ENCODE measurements around the gene ZNF469. TPM values are rescaled to one million over a fixed set of nuclear protein-coding genes. Genes with fewer than 3 reads are reported as not detected.

Gene ZNF469
- total RNA-seq, 1 donor from 2014 or later, result 0.59 TPM

- Mint-ChIP-seq H3K27me3 (ENCODE audit: low read depth) (peaks cover 16% of the 10 kb centered on the region), H3K4me1 (ENCODE audit: low read depth) (no peaks in the 10 kb centered on the region), H3K9me3 (no peaks in the 10 kb centered on the region), H3K27ac (no peak overlapping the region), H3K36me3 (ENCODE audit: low read depth) (no peaks in the 10 kb centered on the region), H3K4me3 (ENCODE audit: low read depth) (no peak overlapping the region)
- no peak for DNase-seq (ENCODE audit: low spot score)
- intact Hi-C loops (cut with micrococcal nuclease), result no loop called here
These were observed 5.3 kb downstream of the ZNF469 start for GRCh38 chr16:88387941-88388627.

GRCh38 chr16:88389191-88389590, 6.4 kb downstream of the ZNF469 start:
- Mint-ChIP-seq H3K4me1 (ENCODE audit: low read depth) (no peaks in the 10 kb centered on the region), H3K27ac (no peak overlapping the region), H3K27me3 (ENCODE audit: low read depth) (peaks cover 12% of the 10 kb centered on the region), H3K4me3 (ENCODE audit: low read depth) (no peak overlapping the region), H3K36me3 (ENCODE audit: low read depth) (no peaks in the 10 kb centered on the region), H3K9me3 (no peaks in the 10 kb centered on the region)
- no peak for DNase-seq (ENCODE audit: low spot score)
- intact Hi-C loops (cut with micrococcal nuclease), result no loop called here

GRCh38 chr16:88389621-88390160, 6.9 kb downstream of the ZNF469 start:
- peaks cover 7% of the 10 kb centered on the region for H3K27me3 Mint-ChIP-seq (ENCODE audit: low read depth)
- no peaks in the 10 kb centered on the region for H3K4me1 Mint-ChIP-seq (ENCODE audit: low read depth)
- no peak for DNase-seq (ENCODE audit: low spot score)
- H3K27ac Mint-ChIP-seq, result no peak overlapping the region
- H3K36me3 Mint-ChIP-seq (ENCODE audit: low read depth), result no peaks in the 10 kb centered on the region
- H3K9me3 Mint-ChIP-seq, result no peaks in the 10 kb centered on the region
- H3K4me3 Mint-ChIP-seq (ENCODE audit: low read depth), result no peak overlapping the region
- intact Hi-C loops (cut with micrococcal nuclease), result no loop called here

GRCh38 chr16:88390265-88390664, 7.5 kb downstream of the ZNF469 start:
- H3K9me3 Mint-ChIP-seq, result no peaks in the 10 kb centered on the region
- intact Hi-C loops (cut with micrococcal nuclease), result no loop called here
- no peak overlapping the region for H3K4me3 Mint-ChIP-seq (ENCODE audit: low read depth)

GRCh38 chr16:88390735-88391134, 8.0 kb downstream of the ZNF469 start:
- intact Hi-C loops (cut with micrococcal nuclease), result no loop called here
- Mint-ChIP-seq H3K4me1 (ENCODE audit: low read depth) (no peaks in the 10 kb centered on the region), H3K9me3 (no peaks in the 10 kb centered on the region), H3K36me3 (ENCODE audit: low read depth) (no peaks in the 10 kb centered on the region), H3K27me3 (ENCODE audit: low read depth) (no peaks in the 10 kb centered on the region), H3K27ac (no peak overlapping the region), H3K4me3 (ENCODE audit: low read depth) (no peak overlapping the region)
- no peak for DNase-seq (ENCODE audit: low spot score)

More at GRCh38 chr16:88390265-88390664, 7.5 kb downstream of the ZNF469 start:
- Mint-ChIP-seq H3K27ac (no peak overlapping the region), H3K4me1 (ENCODE audit: low read depth) (no peaks in the 10 kb centered on the region), H3K36me3 (ENCODE audit: low read depth) (no peaks in the 10 kb centered on the region), H3K27me3 (ENCODE audit: low read depth) (peaks cover 1% of the 10 kb centered on the region)
- no peak for DNase-seq (ENCODE audit: low spot score)

GRCh38 chr16:88391144-88391850, 8.5 kb downstream of the ZNF469 start:
- H3K9me3 Mint-ChIP-seq, result no peaks in the 10 kb centered on the region
- no peaks in the 10 kb centered on the region for H3K36me3 Mint-ChIP-seq (ENCODE audit: low read depth)

GRCh38 chr16:88392111-88392510, 9.4 kb downstream of the ZNF469 start:
- Mint-ChIP-seq H3K27ac (no peak overlapping the region), H3K36me3 (ENCODE audit: low read depth) (no peaks in the 10 kb centered on the region), H3K4me1 (ENCODE audit: low read depth) (no peaks in the 10 kb centered on the region), H3K27me3 (ENCODE audit: low read depth) (no peaks in the 10 kb centered on the region), H3K9me3 (no peaks in the 10 kb centered on the region), H3K4me3 (ENCODE audit: low read depth) (no peak overlapping the region)
- DNase-seq (ENCODE audit: low spot score), result no peak
- intact Hi-C loops (cut with micrococcal nuclease), result no loop called here

More at GRCh38 chr16:88391144-88391850, 8.5 kb downstream of the ZNF469 start:
- DNase-seq (ENCODE audit: low spot score), result no peak
- no peaks in the 10 kb centered on the region for H3K4me1 Mint-ChIP-seq (ENCODE audit: low read depth)
- no peaks in the 10 kb centered on the region for H3K27me3 Mint-ChIP-seq (ENCODE audit: low read depth)
- H3K4me3 Mint-ChIP-seq (ENCODE audit: low read depth), result no peak overlapping the region
- no peak overlapping the region for H3K27ac Mint-ChIP-seq
- intact Hi-C loops (cut with micrococcal nuclease), result no loop called here

- H3K4me3 Mint-ChIP-seq (ENCODE audit: low read depth), result no peak overlapping the region
- H3K36me3 Mint-ChIP-seq (ENCODE audit: low read depth), result no peaks in the 10 kb centered on the region
- H3K9me3 Mint-ChIP-seq, result no peaks in the 10 kb centered on the region
- intact Hi-C loops (cut with micrococcal nuclease), result no loop called here
- no peak overlapping the region for H3K27ac Mint-ChIP-seq
- no peak for DNase-seq (ENCODE audit: low spot score)
- H3K27me3 Mint-ChIP-seq (ENCODE audit: low read depth), result no peaks in the 10 kb centered on the region
- H3K4me1 Mint-ChIP-seq (ENCODE audit: low read depth), result no peaks in the 10 kb centered on the region
These were observed 9.9 kb downstream of the ZNF469 start for GRCh38 chr16:88392616-88393015.

- no peak overlapping the region for H3K4me3 Mint-ChIP-seq (ENCODE audit: low read depth)
- no peaks in the 10 kb centered on the region for H3K4me1 Mint-ChIP-seq (ENCODE audit: low read depth)
- no peaks in the 10 kb centered on the region for H3K27me3 Mint-ChIP-seq (ENCODE audit: low read depth)
- H3K36me3 Mint-ChIP-seq (ENCODE audit: low read depth), result no peaks in the 10 kb centered on the region
- no peaks in the 10 kb centered on the region for H3K9me3 Mint-ChIP-seq
- intact Hi-C loops (cut with micrococcal nuclease), result no loop called here
- H3K27ac Mint-ChIP-seq, result no peak overlapping the region
- no peak for DNase-seq (ENCODE audit: low spot score)
These were observed 10.3 kb downstream of the ZNF469 start for GRCh38 chr16:88393034-88393433.

GRCh38 chr16:88393571-88393970, 10.8 kb downstream of the ZNF469 start:
- H3K27ac Mint-ChIP-seq, result no peak overlapping the region
- H3K36me3 Mint-ChIP-seq (ENCODE audit: low read depth), result no peaks in the 10 kb centered on the region
- no peaks in the 10 kb centered on the region for H3K4me1 Mint-ChIP-seq (ENCODE audit: low read depth)
- H3K9me3 Mint-ChIP-seq, result no peaks in the 10 kb centered on the region
- no peaks in the 10 kb centered on the region for H3K27me3 Mint-ChIP-seq (ENCODE audit: low read depth)
- no peak for DNase-seq (ENCODE audit: low spot score)
- H3K4me3 Mint-ChIP-seq (ENCODE audit: low read depth), result no peak overlapping the region
- intact Hi-C loops (cut with micrococcal nuclease), result no loop called here

GRCh38 chr16:88394426-88394825, 11.7 kb downstream of the ZNF469 start:
- Mint-ChIP-seq H3K36me3 (ENCODE audit: low read depth) (no peaks in the 10 kb centered on the region), H3K27ac (no peak overlapping the region), H3K4me3 (ENCODE audit: low read depth) (no peak overlapping the region), H3K9me3 (no peaks in the 10 kb centered on the region), H3K27me3 (ENCODE audit: low read depth) (no peaks in the 10 kb centered on the region), H3K4me1 (ENCODE audit: low read depth) (no peaks in the 10 kb centered on the region)
- intact Hi-C loops (cut with micrococcal nuclease), result no loop called here
- no peak for DNase-seq (ENCODE audit: low spot score)

GRCh38 chr16:88395669-88396584, 13.2 kb downstream of the ZNF469 start:
- H3K4me1 Mint-ChIP-seq (ENCODE audit: low read depth), result no peaks in the 10 kb centered on the region
- H3K27me3 Mint-ChIP-seq (ENCODE audit: low read depth), result no peaks in the 10 kb centered on the region
- no peak overlapping the region for H3K4me3 Mint-ChIP-seq (ENCODE audit: low read depth)
- no peaks in the 10 kb centered on the region for H3K36me3 Mint-ChIP-seq (ENCODE audit: low read depth)
- no peak overlapping the region for H3K27ac Mint-ChIP-seq
- H3K9me3 Mint-ChIP-seq, result no peaks in the 10 kb centered on the region
- intact Hi-C loops (cut with micrococcal nuclease), result no loop called here
- no peak for DNase-seq (ENCODE audit: low spot score)

All from activated T-helper 2 cell treated with anti-CD3 and anti-CD28 coated beads, Interferon-gamma antibody, Interleukin-2, Interleukin-4, amounts not matched to agents 10 μg/mL and 5 μg/mL and 100 μg/mL, durations not matched to agents 14 hours and 24 hours and 36 hours (primary cell).